KMS-11 (cell line): ENCODE measurements around the gene JAG2.

ENCODE experiments used
- H2AFZ ChIP-seq: fragments of 200-600 bp; sonication (generic); 2 replicates; pipeline ENCODE4 v1.6.1; 2016; ENCODE audit warnings: antibody characterized with exemption, mixed run types, low read depth
- H3K27ac ChIP-seq: fragments of 200-600 bp; sonication (generic); 2 replicates; pipeline ENCODE4 v1.6.1; 2016; ENCODE audit warnings: mild to moderate bottlenecking, mixed run types
- H3K27me3 ChIP-seq: fragments of 200-600 bp; sonication (generic); 2 replicates; pipeline ENCODE4 v1.6.1; 2017; ENCODE audit warnings: mild to moderate bottlenecking, low read depth, mixed run types, moderate library complexity; ENCODE audit not compliant: insufficient read depth
- H3K36me3 ChIP-seq: fragments of 200-600 bp; sonication (generic); 2 replicates; pipeline ENCODE4 v1.6.1; 2017; ENCODE audit warnings: mild to moderate bottlenecking, mixed run types; ENCODE audit not compliant: insufficient read depth
- H3K4me1 ChIP-seq: fragments of 200-600 bp; sonication (generic); 2 replicates; pipeline ENCODE4 v1.6.1; 2016; ENCODE audit warnings: mild to moderate bottlenecking, low read depth, mixed run types; ENCODE audit not compliant: poor library complexity, severe bottlenecking
- H3K4me2 ChIP-seq: fragments of 200-600 bp; sonication (generic); 2 replicates; pipeline ENCODE4 v1.7.0; 2016; ENCODE audit warnings: mild to moderate bottlenecking, mixed run types
- H3K4me3 ChIP-seq: fragments of 200-600 bp; sonication (generic); IDR thresholded peaks from 2 replicates; pipeline ENCODE4 v1.6.1; 2017; ENCODE audit warnings: low read depth, low read length, mixed read lengths; ENCODE audit not compliant: insufficient read depth
- H3K79me2 ChIP-seq: fragments of 200-600 bp; sonication (generic); 2 replicates; pipeline ENCODE4 v1.6.1; 2016; ENCODE audit warnings: low read depth, mixed run types; ENCODE audit not compliant: insufficient read depth
- H3K9ac ChIP-seq: fragments of 200-600 bp; sonication (generic); 2 replicates; pipeline ENCODE4 v1.6.1; 2016; ENCODE audit warnings: mild to moderate bottlenecking, mixed run types
- H4K20me1 ChIP-seq: fragments of 200-600 bp; sonication (generic); 2 replicates; pipeline ENCODE4 v1.6.1; 2016; ENCODE audit warnings: mild to moderate bottlenecking, mixed run types; ENCODE audit not compliant: insufficient read depth
- CTCF ChIP-seq: fragments of 200-600 bp; sonication (generic); conservative IDR thresholded peaks from 2 replicates; pipeline ENCODE4 v1.6.1; 2017; ENCODE audit warnings: low read depth, mild to moderate bottlenecking, antibody characterized with exemption, low read length, moderate library complexity, mixed read lengths

The JAG2 gene

GRCh38 chr14:105148604-105149145 is 19.9 kb downstream of the JAG2 start:
- Histone ChIP-seq H3K27ac (no peak overlapping the region), H3K79me2 (no peaks in the 10 kb centered on the region), H3K27me3 (no peaks in the 10 kb centered on the region), H2AFZ (no peak overlapping the region), H4K20me1 (no peaks in the 10 kb centered on the region), H3K36me3 (no peaks in the 10 kb centered on the region), H3K4me2 (no peak overlapping the region), H3K9ac (no peak overlapping the region), H3K4me3 (no peak overlapping the region), H3K4me1 (no peaks in the 10 kb centered on the region)
- TF ChIP-seq CTCF = no peak

GRCh38 chr14:105147671-105148603 is 20.6 kb downstream of the JAG2 start:
- H3K27ac ChIP-seq = no peak overlapping the region
- no peaks in the 10 kb centered on the region for H3K79me2 ChIP-seq
- no peak overlapping the region for H3K9ac ChIP-seq
- H3K27me3 ChIP-seq = no peaks in the 10 kb centered on the region
- H3K36me3 ChIP-seq = no peaks in the 10 kb centered on the region
- no peak for TF ChIP-seq CTCF
- no peak overlapping the region for H3K4me3 ChIP-seq
- no peaks in the 10 kb centered on the region for H3K4me1 ChIP-seq
- no peak overlapping the region for H2AFZ ChIP-seq
- no peaks in the 10 kb centered on the region for H4K20me1 ChIP-seq
- no peak overlapping the region for H3K4me2 ChIP-seq

GRCh38 chr14:105146976-105147635 is 21.5 kb downstream of the JAG2 start:
- Histone ChIP-seq H3K27ac (no peak overlapping the region), H3K4me3 (no peak overlapping the region), H4K20me1 (no peaks in the 10 kb centered on the region), H3K27me3 (no peaks in the 10 kb centered on the region), H3K4me1 (no peaks in the 10 kb centered on the region), H3K4me2 (no peak overlapping the region), H3K79me2 (no peaks in the 10 kb centered on the region), H3K36me3 (no peaks in the 10 kb centered on the region), H3K9ac (no peak overlapping the region), H2AFZ (no peak overlapping the region)
- no peak for TF ChIP-seq CTCF

GRCh38 chr14:105146181-105146975 is 22.2 kb downstream of the JAG2 start:
- Histone ChIP-seq H3K36me3 (no peaks in the 10 kb centered on the region), H3K4me1 (no peaks in the 10 kb centered on the region), H4K20me1 (no peaks in the 10 kb centered on the region), H3K27ac (no peak overlapping the region), H3K4me2 (no peak overlapping the region), H3K9ac (no peak overlapping the region), H3K79me2 (no peaks in the 10 kb centered on the region), H3K4me3 (no peak overlapping the region), H2AFZ (no peak overlapping the region), H3K27me3 (no peaks in the 10 kb centered on the region)
- TF ChIP-seq CTCF = no peak
